ENCODE measurements around the gene CA6. TPM values are rescaled to one million over a fixed set of nuclear protein-coding genes. Genes with fewer than 3 reads are reported as not detected.
"Not testable (repeated sequence)": the region's sequence is repeated elsewhere in the genome, so short reads cannot be mapped to it uniquely, and the experiment has no call there.

CA6 gene
- total RNA-seq, 1 experiment from 2014 or later: not detected

DNA sequence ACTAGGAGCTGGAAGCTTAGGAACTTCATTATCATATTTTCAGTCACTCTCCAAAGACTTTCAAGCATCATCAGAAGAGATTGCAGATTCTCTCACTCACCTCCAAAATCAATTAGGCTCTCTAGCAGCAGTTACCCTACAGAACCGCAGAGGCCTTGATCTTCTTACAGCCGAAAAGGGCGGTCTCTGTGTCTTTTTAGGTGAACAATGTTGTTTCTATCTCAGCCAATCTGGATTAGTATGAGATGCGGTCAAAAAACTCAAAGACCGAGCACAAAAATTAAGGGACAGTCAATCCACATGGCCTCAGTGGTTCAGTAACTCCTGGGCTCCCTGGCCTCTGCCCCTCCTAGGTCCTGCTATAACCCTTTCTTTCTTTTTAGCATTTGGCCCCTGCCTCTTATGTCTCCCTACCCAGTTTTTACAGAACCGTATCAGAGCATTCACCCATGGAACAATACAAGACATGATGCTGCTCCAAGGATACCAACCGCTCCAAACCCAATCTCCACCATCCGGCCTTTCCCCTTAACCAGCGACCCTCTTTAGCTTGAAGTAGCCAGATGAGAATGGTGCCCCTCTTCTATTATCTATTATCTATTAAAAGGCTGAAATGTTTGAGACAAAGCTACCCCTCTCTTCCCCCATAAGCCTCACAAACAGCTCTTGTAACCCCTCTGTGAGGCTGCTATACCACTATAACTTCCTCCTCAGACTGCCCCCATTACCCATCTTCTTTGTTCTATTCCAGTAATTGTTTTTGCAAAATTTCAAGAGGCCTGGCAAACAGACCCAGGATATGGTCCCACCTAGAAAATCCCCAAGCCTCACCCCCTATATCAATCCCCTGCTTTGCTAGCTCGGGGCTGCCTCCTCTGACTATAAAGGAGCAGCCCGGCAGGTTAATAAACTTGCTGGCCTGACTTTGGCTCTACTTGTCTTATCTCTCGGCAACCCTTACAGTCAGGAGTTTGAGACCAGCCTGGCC, 18.7 kb upstream of the CA6 start:
- no peak for DNase-seq (ENCODE audit: low spot score)

DNA sequence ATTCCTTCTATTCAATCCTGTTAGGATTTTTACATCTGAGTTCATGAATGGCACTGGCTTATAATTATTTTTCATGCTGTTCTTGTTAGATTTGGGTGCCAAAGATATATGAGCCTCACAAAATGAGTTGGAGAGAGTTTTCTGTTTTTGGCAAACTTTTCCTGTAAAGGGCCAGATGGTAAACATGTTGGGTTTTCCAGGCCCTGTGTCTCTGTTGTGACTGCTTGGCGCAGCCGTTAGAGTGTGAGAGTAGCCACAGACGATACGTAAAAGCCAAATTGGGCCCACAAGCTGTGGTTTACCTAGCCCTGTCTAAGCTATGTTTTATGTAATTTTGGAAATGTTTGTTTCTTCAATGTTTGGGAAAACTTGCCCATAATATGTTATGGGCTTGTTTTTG, 15.6 kb upstream of the CA6 start:
- DNase-seq (ENCODE audit: low spot score): no peak

DNA sequence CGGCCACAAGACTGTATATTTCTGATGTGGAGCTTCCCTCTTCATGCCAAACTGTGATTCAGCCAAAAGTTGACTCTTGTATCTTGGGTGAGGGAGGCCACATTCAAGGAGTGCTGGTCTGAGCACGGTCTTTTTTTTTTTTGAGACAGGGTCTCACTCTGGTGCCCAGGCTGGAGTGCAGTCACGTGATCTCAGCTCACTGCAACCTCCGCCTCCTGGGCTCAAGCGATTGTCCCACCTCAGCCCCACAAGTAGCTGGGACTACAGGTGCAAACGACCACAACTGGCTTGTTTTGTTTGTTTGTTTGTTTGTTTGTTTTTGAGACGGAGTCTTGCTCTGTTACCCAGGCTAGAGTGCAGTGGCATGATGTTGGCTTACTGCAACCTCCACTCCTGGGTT, 8.6 kb upstream of the CA6 start:
- DNase-seq (ENCODE audit: low spot score): not testable (repeated sequence)

DNA sequence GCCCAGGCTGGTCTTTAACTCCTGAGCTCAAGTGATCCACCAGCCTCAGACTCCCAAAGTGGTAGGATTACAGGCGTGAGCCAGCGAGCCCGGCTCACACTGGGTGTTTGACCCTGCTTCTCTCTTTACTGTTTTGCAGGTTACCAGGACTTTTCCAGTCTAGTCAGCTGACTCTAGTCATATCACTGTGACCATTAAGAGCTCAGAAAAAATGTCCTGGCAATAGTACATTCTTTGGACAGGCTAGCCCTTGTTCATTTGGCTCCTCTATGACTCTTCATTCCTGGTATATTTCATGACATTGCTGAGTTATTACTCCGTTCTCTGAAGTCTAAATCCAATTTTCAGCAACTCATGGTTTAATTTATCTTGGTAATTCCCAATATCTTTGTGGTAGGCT, 8.0 kb upstream of the CA6 start:
- DNase-seq (ENCODE audit: low spot score): no peak

DNA sequence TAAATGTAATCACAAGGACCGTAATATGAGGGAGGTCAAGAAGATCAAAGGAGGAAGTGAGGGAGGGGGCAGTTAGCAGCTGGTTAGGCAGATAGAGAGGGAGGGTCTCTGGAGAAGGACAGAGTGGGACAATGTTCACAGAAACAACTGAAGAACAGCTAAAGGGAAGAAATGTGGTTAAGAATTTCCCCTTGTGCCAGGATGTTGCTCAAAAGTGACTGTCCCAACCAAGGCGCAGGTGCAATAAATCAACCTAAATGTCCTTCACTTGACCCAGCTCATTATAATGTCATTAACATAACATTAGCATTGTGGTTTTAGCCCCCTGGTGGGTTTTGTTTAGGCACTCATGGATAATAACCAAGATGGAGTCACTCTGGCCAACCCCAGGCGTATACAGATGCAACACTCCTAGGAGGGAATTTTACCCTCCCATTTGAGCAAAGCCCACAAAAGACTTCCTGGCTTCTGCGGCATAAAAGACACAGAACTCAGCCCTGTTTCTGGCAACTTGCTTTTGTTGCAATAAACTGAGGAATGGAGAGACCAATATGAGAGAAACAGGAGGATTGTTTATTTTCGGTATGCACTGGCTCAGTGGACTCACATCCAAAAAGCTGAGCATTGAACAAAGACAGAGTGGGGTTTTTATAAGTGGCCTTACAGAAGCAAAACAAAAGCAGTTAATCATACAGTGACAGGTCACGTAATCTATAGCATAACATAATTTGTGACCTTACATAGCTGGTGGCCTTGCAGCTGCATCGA, 7.3 kb upstream of the CA6 start:
- no peak for DNase-seq (ENCODE audit: low spot score)

DNA sequence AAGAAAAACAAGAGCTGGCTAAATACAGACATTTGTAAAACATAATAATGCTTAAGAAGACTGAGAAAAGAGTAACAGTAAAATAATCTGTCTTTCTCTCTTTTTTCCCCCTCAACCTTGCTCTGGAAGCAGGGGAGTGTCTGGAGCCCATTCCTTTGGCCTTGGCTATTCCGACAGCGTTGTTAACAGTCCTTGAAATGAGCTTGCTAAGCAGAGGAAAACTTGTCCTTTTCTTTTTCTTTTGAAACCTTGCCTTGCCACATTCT, 6.7 kb upstream of the CA6 start:
- no peak for DNase-seq (ENCODE audit: low spot score)

DNA sequence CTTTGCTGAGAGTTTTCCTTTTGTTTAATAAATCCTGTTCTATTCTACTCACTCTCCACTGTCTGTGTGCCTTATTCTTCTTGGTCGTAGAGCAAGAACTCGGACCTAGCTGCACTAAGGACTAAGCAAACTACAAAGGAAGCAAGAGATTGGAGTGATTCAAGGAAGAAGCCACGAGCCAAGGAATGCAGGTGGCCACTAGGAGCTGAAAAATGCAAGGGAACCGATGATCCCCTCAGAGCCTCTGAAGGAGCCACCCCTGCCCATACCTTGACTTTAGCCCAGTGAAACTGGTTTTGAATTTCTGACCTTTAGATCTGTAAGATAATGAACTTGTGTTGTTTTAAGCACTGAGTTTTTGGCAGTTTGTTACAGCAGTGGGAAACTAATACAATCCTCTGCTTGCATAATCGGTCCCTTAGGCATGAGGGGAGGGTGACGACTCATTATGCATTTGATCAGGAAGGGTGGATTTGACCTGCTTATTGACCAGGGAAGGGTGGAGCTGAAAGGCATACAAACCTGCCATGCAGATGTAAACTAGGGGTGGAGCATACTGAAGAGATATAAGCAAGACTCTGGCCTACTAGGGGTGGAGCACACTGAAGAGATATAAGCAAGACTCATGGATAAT, 6.2 kb upstream of the CA6 start:
- DNase-seq (ENCODE audit: low spot score): no peak

DNA sequence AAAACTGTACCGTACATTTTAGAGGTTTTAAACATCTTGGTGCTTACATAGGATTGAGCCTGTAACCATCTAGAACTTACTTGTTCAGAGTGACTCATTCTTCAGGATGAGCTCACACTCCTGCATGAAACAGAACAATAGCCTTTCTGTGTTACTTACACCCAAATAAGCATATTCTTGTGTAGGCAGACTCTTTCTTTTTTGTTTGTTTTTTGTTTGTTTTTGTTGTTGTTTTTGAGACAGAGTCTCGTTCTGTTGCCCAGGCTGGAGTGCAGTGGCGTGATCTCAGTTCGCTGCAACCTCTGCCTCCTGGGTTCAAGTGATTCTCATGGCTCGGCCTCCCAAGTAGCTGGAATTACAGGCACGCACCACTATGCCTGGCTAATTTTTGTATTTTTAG, 3.8 kb upstream of the CA6 start:
- DNase-seq (ENCODE audit: low spot score): peak; percentile 86

DNA sequence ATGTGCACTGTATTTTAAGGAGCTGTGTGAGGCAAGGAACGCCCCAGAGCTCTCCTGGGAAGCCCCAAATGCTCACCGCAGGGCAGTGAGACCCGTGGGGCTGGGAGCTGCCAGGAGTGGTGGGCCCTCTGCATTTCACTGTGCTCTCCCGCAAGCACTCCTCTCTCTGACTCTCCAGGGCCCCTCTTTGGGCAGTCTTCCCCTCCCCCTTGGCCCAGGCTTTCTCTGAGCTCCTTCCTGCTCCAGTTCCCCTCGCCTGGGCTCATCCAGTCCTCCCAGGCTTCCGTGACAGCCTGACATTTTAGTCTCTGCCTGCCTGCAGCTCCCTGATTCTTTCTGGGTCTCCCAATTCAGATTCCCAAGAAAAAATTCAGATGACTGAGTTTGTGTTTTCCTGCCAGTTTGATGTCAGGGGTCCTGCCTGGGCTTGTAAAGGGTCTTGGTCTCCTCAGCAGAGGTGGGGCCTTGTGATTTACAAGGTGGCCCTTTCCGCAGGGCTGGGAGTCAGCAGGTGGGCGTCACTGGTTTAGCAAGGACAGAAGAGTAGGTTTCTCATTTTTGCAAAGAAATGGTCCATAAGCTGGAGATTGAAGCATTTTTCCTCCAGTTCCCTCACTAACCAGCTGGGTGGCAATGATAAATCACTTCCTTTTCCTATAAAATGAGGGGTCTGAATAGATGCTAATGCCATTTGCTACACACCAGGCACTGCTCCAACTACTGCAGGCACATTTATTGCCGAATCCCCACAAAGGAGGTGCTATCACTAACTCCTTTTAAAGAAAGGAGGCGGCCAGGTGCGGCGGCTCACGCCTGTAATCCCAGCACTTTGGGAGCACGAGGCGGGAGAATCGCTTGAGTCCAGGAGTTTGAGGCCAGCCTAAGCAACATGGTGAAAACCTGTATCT, 1.9 kb upstream of the CA6 start:
- DNase-seq (ENCODE audit: low spot score): no peak

DNA sequence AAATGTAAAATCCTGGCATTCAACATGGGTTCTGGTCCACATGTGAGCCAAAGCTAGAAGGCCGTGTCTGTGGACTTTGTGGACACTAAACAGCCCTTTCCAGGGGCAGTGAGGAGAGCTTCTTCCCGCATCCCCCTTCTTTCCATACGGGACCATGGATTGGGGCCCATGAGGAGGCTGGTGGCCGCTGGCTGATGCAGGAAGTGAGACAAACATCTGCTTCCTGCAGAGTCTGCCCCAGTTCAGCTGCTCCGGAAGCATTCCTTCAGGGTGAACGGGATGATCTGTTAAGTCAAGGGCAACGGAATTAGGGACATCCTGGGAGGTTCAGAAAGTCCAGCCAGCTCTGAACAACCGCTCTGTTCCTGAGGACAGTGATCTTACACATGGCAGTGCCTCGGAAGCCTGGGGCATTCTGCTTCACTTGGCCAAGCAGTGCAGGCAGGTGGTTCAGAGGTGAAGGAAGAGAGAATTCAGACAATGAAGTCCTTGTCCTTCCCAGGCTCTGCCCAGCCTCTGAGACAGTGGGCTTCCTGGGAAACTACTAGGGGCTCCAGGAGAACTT, 1.5 kb downstream of the CA6 start:
- DNase-seq (ENCODE audit: low spot score): no peak

DNA sequence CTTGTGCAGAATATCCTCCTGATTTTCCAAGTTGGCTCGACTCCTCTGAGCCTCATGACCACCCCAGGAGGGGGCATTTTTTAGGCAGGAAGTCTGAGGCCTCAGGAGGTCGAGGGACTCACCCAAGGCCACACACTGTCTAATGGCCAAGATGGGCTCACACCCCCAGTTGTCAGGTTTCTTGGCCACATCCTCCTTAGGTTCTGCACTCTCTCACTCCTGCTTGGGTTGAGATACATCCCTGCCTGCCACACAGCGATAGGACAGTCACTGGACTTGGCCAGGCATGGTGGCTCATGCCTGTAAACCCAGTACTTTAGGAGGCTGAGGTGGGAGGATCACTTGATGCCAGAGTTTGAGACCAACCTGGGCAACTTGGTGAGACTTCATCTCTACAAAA, 4.6 kb downstream of the CA6 start:
- DNase-seq (ENCODE audit: low spot score): no peak

DNA sequence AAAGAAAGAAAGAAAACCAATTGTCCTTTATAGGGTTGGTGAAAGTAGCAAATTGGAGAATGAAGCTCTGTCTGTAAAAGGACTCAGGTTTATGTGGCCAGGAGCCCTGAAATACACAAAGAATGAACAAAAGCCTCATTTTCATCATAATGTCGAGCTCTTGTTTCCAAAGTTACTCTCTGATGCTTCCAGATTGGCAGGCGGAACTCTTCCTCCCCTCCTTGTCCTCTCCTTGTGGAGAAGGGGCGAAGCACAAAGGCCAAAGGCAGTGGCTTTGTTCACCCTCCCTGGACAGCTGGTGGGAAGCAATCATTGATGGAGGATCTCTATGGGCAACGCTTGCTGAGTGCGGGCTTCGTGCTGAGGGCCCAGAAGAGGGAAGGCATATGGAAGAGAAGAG, 5.6 kb downstream of the CA6 start:
- no peak for DNase-seq (ENCODE audit: low spot score)

DNA sequence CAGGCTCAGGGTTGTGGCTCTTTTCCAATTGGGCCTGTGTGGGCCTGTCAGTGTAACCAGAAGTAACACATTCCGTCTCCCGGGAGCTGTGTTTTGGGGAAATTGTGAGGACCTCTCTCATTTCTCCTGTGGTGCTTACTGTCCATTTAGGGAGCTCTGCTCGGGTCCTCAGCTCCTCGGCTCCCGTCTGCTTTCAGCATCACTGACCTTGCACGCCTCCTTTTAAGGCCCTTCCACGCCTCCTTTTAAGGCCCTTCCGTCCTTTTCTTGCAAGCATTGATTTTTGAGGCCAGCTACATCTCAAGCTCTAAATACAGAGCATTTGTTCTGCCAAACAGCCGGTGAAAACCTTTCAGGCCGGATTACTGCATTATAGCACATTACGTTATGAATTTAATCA, 9.7 kb downstream of the CA6 start:
- DNase-seq (ENCODE audit: low spot score): no peak

DNA sequence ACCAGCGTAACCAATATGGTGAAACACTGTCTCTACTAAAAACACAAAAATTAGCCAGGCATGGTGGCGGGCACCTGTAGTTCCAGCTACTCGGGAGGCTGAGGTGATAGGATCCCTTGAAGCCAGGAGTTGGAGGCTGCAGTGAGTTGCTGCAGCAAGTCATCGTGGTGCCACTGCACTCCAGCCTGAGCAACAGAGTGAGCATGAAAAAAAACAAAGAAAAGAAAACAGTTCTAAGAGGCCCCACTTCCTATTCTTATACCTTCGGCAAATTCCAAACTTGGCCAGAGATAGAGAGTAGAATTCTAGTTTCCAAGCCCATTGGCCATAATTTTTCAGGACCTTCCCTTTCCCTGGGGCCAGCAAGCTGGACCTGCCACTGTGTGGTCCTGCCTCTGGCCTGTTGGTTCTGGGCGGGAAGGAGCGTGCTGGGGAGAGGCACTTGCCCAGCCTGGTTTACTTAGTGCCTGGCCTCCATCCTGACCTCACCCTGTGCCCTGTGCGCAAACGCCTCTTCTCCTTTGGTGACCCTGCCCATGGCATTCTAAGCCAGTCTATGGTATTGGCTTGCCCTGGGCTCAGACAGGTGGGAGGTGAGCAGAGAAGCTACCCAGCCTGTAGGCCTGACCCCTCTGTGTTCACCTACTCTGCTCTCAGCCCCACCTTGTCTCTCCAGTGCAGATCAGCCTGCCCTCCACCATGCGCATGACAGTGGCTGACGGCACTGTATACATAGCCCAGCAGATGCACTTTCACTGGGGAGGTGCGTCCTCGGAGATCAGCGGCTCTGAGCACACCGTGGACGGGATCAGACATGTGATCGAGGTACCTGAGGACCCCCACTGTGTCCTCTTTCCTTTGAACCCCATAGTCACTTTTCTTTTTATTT, 11.0 kb downstream of the CA6 start:
- DNase-seq (ENCODE audit: low spot score): no peak

DNA sequence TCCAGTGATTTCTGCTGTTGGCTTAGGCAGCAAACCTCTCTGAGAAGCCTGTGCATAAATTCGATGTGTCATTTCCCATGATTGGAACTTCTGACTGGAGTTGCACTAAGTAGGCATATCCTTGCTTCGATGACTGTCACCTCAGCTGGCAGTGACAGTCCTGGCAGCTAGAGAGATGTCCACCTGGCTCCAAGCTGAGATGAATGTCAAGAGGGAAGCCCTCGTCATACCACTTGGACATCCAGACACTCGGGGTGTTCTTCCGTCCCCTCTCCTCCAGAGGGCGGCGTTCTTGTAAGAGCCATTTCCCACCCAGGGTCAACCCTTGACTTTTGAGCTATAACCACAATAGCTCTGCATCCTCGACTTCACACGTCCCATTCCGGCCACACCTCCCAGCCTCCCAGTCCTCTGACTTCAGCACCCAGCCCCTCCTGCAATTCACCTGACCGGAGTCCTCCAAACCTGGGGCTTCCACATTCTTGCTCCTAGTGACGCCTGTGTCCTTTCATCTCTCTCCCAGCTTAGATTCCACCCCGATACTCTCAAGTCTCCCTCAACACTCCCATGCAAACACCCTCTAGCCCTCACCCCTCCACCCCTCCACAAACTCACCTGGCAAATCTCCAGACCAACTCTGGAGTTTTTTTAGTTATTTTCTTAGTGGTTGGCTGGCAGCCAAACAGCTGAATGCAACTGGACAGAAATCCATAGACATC, 17.3 kb downstream of the CA6 start:
- peak; percentile 55 for DNase-seq (ENCODE audit: low spot score)

DNA sequence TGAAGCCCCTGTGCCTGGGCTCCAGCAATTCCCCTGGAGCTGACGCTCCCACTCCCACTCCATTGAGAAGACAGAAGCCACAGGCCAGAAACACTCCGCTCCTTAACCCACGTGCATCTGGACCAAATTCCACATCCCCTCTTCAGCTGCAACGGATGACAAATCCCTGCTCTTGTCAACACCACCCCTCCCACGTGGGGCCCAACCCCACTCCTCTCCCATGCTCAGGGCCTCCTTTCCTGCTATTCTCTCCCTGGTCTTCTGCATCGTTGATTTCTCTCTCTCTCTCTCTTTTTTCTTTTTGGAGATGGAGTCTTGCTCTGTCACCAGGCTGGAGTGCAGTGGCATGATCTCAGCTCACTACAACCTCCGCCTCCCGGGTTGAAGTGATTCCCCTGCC, 18.3 kb downstream of the CA6 start:
- no peak for DNase-seq (ENCODE audit: low spot score)

DNA sequence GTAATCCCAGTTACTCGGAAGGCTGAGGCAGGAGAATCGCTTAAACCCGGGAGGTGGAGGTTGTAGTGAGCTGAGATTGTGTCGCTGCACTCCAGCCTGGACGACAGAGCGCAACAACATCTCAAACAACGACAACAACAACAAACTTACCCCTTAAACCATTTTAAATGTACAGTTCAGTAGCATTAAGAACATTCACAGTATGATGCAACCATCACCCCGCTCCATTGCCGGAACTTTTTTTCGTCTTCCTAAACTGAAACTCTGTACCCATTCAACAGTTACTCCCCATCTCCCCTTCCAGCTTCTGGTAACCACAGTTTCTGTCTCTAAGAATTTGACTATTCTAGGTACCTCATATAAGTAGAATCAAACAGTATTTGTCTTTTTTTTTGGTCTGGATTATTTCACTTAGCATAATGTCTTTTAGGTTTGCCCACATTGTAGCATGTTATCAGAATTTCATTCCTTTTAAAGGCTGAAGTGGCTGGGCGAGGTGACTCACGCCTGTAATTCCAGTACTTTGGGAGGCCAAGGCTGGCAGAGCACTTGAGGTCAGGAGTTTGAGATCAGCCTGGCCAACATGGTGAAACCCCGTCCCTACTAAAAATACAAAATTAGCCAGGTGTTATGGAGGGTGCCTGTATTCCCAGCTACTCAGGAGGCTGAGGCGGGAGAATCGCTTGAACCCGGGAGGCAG, 19.6 kb downstream of the CA6 start:
- no peak for DNase-seq (ENCODE audit: low spot score)

DNA sequence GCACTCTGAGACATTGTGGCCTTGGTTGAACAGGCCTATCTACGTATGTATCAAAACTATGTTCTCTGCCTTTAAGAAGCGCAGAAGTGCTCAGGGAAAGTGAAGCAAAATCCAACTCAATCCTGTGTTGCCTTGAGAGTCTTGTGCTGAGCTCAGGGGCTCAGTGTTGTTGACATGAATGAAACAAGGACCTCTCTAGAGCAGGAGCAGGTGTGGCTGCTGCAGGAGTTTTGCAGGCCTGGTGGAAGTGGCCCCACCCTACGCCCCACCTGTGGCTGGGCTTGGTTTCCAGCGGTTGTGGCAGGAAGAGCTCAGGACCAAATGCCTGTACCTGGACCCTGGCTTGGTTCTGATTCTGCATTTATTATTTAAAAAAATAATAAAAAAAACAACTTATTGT, 20.9 kb downstream of the CA6 start:
- no peak for DNase-seq (ENCODE audit: low spot score)

DNA sequence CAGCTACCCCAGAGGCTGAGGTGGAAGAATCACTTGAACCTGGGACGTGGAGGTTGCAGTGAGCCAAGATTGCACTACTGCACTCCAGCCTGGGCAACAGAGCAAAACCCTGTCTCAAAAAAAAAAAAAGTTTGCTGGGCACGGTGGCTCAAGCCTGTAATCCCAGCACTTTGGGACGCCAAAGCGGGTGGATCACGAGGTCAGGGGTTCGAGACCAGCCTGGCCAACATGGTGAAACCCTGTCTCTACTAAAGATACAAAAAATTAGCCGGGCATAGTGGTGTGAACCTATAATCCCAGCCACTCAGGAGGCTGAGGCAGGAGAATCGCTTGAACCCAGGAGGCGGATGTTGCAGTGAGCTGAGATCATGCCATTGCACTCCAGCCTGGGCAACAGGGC, 23.2 kb downstream of the CA6 start:
- DNase-seq (ENCODE audit: low spot score): not testable (repeated sequence)

Measured in H4 (cell line).